ENCODE results near the gene UBA7.

DNA sequence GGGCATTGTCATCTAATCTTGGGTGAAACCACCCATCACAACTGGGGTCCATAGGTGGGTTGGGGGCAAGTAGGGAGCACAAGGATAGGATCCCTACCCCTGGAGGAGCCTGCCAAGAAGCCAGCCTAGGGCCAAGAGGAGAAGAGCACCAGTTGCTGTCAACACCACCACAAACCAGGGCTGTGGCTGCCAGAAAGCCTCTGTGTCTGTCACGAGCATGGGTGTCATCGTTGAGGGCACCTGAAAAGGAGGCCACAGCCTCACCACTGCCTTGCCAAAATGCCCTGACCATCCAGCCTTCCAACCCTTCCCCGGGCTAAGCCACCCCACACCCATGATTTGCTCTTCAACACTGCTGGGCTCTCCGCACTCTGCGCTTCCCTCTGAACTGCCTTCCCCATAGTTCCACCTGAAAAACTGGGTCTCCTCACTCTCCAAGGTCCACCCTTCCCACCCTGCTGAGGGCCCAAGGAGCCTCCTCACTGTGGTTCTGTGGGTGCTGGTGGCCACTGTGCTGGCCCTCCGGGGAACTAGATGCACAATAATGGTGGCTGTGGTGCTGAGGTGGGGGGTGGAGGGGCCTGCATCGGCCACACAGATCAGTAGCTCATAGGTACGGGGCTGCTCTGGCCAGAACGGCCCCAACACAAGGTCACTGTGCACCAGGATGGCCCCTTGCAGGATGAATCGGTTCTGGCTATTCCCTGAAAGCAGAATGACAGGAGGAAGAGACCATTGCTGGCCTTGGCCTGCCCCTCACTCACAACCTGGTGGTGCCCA lies 21.2 kb downstream of the UBA7 start:
- TF ChIP-seq, protein P1, sequence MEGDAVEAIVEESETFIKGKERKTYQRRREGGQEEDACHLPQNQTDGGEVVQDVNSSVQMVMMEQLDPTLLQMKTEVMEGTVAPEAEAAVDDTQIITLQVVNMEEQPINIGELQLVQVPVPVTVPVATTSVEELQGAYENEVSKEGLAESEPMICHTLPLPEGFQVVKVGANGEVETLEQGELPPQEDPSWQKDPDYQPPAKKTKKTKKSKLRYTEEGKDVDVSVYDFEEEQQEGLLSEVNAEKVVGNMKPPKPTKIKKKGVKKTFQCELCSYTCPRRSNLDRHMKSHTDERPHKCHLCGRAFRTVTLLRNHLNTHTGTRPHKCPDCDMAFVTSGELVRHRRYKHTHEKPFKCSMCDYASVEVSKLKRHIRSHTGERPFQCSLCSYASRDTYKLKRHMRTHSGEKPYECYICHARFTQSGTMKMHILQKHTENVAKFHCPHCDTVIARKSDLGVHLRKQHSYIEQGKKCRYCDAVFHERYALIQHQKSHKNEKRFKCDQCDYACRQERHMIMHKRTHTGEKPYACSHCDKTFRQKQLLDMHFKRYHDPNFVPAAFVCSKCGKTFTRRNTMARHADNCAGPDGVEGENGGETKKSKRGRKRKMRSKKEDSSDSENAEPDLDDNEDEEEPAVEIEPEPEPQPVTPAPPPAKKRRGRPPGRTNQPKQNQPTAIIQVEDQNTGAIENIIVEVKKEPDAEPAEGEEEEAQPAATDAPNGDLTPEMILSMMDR (IDR thresholded peaks at IDR 0.05; ENCODE audit: insufficient read depth, low read depth, low read length), result no peak
- TF ChIP-seq EZH2 (IDR thresholded peaks at IDR 0.05; ENCODE audit: insufficient read depth, low read length), result no peak
